Hematopoietic multipotent progenitor cell treated with erythropoietin and hydrocortisone succinate and interleukin-3 and kit ligand, for 6 days (in vitro differentiated cells): ENCODE results near the gene TMPRSS9.
A peak's percentile ranks its signal among the peaks of the same experiment; 100 is the strongest.

Experiments
- DNase-seq: peaks from one replicate; pipeline ENCODE4 v3.0.0-alpha.2; 2015

TMPRSS9 gene

GRCh38 chr19:2359992-2360685 lies at the start of gene TMPRSS9:
Gene TMPRSS9 (plus strand): TSS chr19:2360265. CDS start chr19:2389786, 29,521 bp downstream.
- DNase-seq: no peak

DNA sequence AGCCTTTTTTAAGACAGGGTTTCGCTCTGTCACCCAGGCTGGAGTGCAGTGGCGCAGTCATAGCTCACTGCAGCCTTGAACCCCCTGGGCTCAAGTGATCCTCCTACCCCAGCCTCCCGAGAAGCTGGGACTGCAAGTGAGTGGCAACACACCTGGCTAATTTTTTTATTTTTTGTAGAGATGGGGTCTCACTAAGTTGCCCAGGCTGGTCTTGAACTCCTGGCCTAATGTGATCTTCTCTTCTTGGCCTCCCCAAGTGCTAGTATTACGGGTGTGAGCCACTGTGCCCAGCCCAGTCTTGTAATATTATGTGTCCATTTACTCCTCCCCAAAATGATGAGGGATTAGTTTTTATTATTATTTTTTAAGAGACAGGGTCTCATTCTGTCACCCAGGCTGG lies 49.0 kb upstream of the TMPRSS9 start:
- no peak for DNase-seq

GRCh38 chr19:2312820-2313501 lies 47.1 kb upstream of the TMPRSS9 start:
- DNase-seq: no peak

GRCh38 chr19:2315121-2315817 lies 44.8 kb upstream of the TMPRSS9 start:
- DNase-seq: no peak

GRCh38 chr19:2315818-2316353 lies 44.2 kb upstream of the TMPRSS9 start:
- DNase-seq: peak; percentile 82

DNA sequence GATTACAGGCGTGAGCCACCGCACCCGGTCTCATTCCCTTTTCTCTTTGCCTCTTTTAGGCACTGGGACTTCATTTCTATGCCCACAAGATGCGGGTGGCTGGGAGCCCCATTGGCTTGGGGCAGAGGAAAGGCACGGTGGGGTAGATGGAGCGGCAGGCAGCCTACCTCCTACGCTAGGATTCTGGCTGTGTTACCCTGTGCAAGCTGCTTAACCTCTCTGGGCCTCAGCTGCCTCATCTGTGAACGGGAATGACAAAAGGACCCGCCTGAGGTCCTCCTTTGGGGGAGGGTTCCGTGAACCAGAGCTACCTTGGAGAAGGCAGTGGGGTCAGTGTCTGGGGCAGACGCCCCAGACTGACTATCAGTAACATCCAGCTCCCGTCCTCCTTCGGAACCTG lies 42.8 kb upstream of the TMPRSS9 start:
- DNase-seq: no peak

GRCh38 chr19:2317756-2318155 lies 42.3 kb upstream of the TMPRSS9 start:
- DNase-seq: no peak

DNA sequence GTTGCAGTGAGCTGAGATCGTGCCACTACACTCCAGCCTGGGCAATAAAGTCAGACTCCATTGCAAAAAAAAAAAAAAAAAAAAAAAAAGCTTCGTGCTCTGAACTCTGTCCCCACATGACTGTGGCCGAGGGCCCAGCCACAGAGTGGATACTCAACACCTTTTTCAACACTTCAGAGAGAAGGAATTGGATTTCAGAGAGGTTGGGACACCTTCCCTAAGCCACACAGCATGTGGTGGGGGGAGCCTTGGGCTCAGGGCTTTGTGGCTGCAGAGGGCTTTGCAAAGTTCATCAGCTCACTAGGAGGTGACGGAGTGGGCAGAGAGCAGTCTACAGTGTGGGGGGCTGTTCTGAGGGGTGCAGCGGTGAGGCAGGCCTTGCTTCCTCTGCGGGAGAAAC lies 41.1 kb upstream of the TMPRSS9 start:
- DNase-seq: no peak

GRCh38 chr19:2319551-2319950 lies 40.5 kb upstream of the TMPRSS9 start:
- no peak for DNase-seq

DNA sequence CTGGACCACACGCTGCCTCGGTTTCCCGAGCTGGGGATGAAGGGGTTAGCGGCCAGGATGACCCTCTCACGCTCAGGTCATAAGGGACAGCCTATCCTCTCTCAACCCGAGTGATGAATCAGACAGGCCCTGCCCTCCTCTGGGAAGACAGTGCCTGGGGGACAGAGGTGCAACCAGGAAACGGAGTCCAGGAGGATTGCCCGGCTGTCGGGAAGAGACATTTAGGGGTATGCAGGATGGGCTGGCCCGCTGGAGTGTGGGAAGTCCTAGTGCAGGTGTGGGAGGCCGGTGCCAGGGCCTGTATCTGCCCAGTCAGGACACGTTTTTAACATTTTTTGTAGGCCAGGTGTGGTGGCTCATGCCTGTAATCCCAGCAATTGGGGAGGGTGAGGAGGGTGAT lies 40.0 kb upstream of the TMPRSS9 start:
- no peak for DNase-seq

- no peak for DNase-seq
These were observed 39.1 kb upstream of the TMPRSS9 start for GRCh38 chr19:2320939-2321338.

DNA sequence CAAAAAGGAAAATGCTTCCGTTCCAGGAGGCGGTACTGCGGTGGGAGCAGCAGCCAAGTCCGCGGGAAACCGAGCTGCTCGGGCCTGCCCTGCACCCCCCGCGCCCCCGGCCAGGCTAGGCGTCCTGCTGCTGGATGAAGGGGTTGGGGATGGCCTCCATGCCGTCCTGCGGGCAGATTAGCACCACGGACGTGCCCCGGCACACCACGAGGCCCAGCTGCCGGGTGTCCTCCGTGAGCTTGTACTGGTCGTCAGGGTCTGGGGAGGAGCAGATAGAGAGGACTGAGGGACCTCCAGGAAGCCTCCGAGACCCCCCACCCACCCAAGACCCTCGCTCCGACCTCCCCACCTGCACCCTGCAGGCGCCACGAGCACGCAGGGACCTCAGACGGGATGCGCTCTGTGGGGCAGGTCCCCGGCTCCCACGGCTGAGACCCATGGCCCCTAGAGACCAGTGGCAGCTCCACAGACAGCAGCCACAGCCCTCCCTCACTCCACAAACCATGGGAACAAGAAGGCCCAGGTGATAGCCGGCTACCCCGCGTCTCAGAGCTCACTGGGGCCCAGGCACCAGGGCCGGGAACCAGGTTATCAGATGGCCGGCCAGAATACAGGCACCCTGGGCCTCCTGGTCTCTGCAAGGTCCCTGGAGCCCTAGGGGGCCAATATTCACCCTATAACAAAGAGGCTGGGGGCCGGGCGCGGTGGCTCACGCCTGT lies 38.3 kb upstream of the TMPRSS9 start:
- no peak for DNase-seq

GRCh38 chr19:2323707-2324106 lies 36.4 kb upstream of the TMPRSS9 start:
- DNase-seq: no peak

GRCh38 chr19:2324220-2324948 lies 35.7 kb upstream of the TMPRSS9 start:
- DNase-seq: no peak

DNA sequence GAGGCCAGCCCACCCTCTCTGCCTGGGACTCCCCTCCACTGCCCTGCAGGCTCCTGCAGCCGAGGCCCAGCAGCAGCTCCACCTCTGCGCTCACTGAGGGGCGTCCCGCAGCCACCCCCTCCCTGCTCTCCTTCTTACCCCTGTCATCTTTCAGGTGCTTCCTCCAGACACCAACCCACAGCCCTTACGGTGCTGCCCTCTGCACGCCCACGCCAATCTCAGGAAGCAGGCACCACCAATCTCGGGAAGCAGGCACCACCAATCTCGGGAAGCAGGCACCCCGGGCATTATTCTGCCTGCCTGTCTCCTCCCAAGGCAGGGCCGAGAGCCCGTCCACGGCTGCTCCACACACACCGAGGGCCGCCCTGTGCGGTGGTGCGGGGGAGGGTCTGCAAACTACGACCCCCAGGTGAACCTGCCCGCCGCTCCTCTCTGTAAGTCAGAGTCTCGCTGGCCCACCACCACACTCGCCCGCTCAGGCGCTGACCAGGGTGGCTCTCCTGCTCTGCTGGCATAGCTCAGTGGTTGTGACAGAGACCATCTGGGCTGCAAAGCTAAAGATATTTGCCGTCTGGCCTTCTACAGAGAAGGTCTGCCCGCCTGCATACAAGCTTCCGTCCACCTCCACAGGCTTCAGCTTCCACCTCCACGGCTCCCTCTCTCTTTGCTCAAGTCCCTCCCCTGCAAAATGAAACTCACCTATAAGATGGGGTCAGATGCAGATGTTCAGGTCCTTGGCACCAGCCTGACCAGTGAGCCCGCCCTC lies 34.6 kb upstream of the TMPRSS9 start:
- no peak for DNase-seq

DNA sequence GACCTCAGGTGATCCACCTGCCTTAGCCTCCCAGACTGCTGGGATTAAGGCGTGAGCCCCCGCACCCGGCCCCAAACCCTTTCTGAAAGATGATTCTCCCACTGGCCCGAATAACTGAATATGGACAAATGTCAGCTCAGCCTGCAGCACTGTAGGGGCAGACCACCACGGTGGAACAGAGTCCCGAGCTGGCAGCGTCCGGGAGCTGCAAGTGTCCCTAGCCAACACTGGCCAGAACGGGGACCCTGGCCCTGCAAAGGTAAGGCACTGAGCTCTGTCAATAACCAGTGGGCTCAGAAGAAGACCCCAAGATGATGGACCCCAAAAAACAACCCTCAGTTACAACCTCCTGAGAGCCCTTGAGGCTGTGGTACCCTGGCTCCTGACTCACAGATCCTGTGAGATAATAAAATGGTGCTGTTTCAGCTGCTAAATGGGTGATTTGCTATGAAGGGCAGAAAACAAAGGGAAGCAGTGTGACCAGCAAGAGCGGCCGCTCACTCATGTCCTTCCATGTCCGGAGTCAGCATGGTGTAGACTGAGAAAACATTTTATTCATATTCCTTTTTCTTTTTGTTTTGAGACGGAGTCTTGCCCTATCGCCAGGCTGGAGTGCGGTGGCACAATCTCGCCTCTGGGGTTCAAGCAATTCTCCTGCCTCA lies 33.2 kb upstream of the TMPRSS9 start:
- DNase-seq: no peak

GRCh38 chr19:2327773-2328400 lies 32.2 kb upstream of the TMPRSS9 start:
- DNase-seq: peak; percentile 93

DNA sequence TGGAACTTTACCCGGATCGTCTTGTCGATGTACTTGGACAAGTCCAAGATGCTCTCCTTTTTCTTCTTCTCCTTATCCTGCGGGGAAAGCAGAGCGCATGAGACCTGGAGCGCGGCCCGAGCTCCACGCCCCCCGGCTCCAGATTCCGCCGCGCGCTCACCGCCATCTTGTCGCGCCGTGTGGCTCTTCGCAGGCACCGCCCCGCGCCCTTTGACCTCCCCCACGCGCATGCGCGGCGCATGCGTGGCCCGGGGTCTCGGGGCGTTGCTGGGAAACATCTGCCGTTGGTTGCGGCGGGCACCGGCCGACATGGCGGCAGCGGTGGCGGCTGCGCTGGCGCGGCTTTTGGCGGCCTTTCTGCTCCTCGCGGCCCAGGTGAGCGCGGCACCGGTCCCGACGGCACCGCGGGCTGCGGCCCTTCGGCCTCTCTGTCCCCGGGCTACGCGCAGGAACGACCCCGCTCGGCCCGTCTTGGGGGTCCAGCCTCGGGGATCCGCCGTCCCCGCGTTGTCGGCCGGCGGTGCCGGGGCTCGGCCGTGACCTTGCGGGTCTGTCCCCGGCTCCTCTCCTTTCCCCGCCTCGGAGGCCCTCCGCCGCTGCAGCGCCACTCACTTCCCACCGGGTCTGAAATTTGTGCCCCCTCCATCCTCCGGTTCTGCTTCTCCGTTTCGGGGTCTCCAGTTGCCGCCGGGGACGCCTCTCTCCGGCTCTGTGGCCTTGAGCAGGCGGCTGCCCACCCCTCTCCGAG lies 31.5 kb upstream of the TMPRSS9 start, which contains the start of the genes LSM7 and SPPL2B:
Gene LSM7, minus strand, starts transcription at position 186 of the 748 bp plus-strand sequence. Its CDS starts 20 bp downstream, at position 166.
Gene SPPL2B, plus strand, starts transcription at position 284 of the 748 bp plus-strand sequence. Its CDS starts 26 bp downstream, at position 310.
- peak; percentile 94 for DNase-seq

- no peak for DNase-seq
These were observed 31.0 kb upstream of the TMPRSS9 start for GRCh38 chr19:2329149-2329478.

- DNase-seq: no peak
These were observed 30.6 kb upstream of the TMPRSS9 start for GRCh38 chr19:2329501-2329916.
